Effector memory CD4-positive, alpha-beta T cell (primary cell): ENCODE measurements around the gene ABR.

ENCODE experiments used
- DNase-seq, 3 donors: peaks; one replicate each; pipeline ENCODE4 v3.0.0-alpha.2; 2020
- H3K27ac ChIP-seq: 2 replicates; pipeline ENCODE4 v1.7.0; 2013; ENCODE audit warnings: mild to moderate bottlenecking, low read length, moderate library complexity; ENCODE audit not compliant: insufficient read depth, poor library complexity, severe bottlenecking
- H3K27me3 ChIP-seq: replicated peaks from 2 replicates; pipeline ENCODE4 v1.7.0; 2013; ENCODE audit warnings: mild to moderate bottlenecking, low read length; ENCODE audit not compliant: insufficient read depth, control insufficient read depth, poor library complexity, severe bottlenecking
- H3K36me3 ChIP-seq: 2 replicates; pipeline ENCODE4 v1.7.0; 2013; ENCODE audit warnings: mild to moderate bottlenecking, low read length, moderate library complexity; ENCODE audit not compliant: control insufficient read depth, insufficient read depth
- H3K4me1 ChIP-seq: 2 replicates; pipeline ENCODE4 v1.7.0; 2013; ENCODE audit warnings: low read length, mild to moderate bottlenecking; ENCODE audit not compliant: control insufficient read depth, insufficient read depth, poor library complexity, severe bottlenecking
- H3K4me3 ChIP-seq: 2 replicates; pipeline ENCODE4 v1.7.0; 2013; ENCODE audit warnings: low read length, low read depth, mild to moderate bottlenecking; ENCODE audit not compliant: insufficient read depth, poor library complexity, severe bottlenecking
- H3K9me3 ChIP-seq: 2 replicates; pipeline ENCODE4 v1.7.0; 2013; ENCODE audit warnings: mild to moderate bottlenecking, low read length, moderate library complexity; ENCODE audit not compliant: control insufficient read depth

The ABR gene

GRCh38 chr17:1034652-1035210 is 145.1 kb downstream of the ABR start:
- H3K4me1 ChIP-seq, result no peaks in the 10 kb centered on the region
- DNase-seq, result no peak
- no peaks in the 10 kb centered on the region for H3K27me3 ChIP-seq
- H3K27ac ChIP-seq, result no peak overlapping the region
- peaks cover 13% of the 10 kb centered on the region for H3K36me3 ChIP-seq
- H3K4me3 ChIP-seq, result no peak overlapping the region
- H3K9me3 ChIP-seq, result no peaks in the 10 kb centered on the region

- peaks cover 13% of the 10 kb centered on the region for H3K36me3 ChIP-seq
- DNase-seq, result no peak
- no peaks in the 10 kb centered on the region for H3K4me1 ChIP-seq
- H3K27me3 ChIP-seq, result no peaks in the 10 kb centered on the region
- H3K4me3 ChIP-seq, result no peak overlapping the region
- no peak overlapping the region for H3K27ac ChIP-seq
- H3K9me3 ChIP-seq, result no peaks in the 10 kb centered on the region
Measured at GRCh38 chr17:1033503-1033902, 146.3 kb downstream of the ABR start.

- DNase-seq, result no peak
- Histone ChIP-seq H3K36me3 (peaks cover 6% of the 10 kb centered on the region), H3K27ac (no peak overlapping the region), H3K9me3 (no peaks in the 10 kb centered on the region), H3K27me3 (no peaks in the 10 kb centered on the region), H3K4me3 (no peak overlapping the region), H3K4me1 (no peaks in the 10 kb centered on the region)
Measured at GRCh38 chr17:1032391-1032790, 147.4 kb downstream of the ABR start.

GRCh38 chr17:1031711-1032110 is 148.1 kb downstream of the ABR start:
- no peaks in the 10 kb centered on the region for H3K27me3 ChIP-seq
- no peaks in the 10 kb centered on the region for H3K4me1 ChIP-seq
- H3K9me3 ChIP-seq, result no peaks in the 10 kb centered on the region
- no peak overlapping the region for H3K27ac ChIP-seq
- H3K4me3 ChIP-seq, result no peak overlapping the region
- H3K36me3 ChIP-seq, result peaks cover 9% of the 10 kb centered on the region
- DNase-seq, result no peak

GRCh38 chr17:1030684-1031532 is 148.9 kb downstream of the ABR start:
- no peak for DNase-seq
- H3K4me3 ChIP-seq, result no peak overlapping the region
- H3K4me1 ChIP-seq, result no peaks in the 10 kb centered on the region
- H3K27ac ChIP-seq, result no peak overlapping the region
- no peaks in the 10 kb centered on the region for H3K27me3 ChIP-seq
- peaks cover 15% of the 10 kb centered on the region for H3K36me3 ChIP-seq
- H3K9me3 ChIP-seq, result no peaks in the 10 kb centered on the region

- no peak for DNase-seq
- Histone ChIP-seq H3K36me3 (peaks cover 17% of the 10 kb centered on the region), H3K4me1 (no peaks in the 10 kb centered on the region), H3K27me3 (no peaks in the 10 kb centered on the region), H3K9me3 (no peaks in the 10 kb centered on the region), H3K27ac (no peak overlapping the region), H3K4me3 (no peak overlapping the region)
Measured at GRCh38 chr17:1029922-1030644, 149.7 kb downstream of the ABR start.

- no peaks in the 10 kb centered on the region for H3K27me3 ChIP-seq
- no peaks in the 10 kb centered on the region for H3K9me3 ChIP-seq
- peaks cover 15% of the 10 kb centered on the region for H3K36me3 ChIP-seq
- no peaks in the 10 kb centered on the region for H3K4me1 ChIP-seq
- DNase-seq, result no peak
- no peak overlapping the region for H3K4me3 ChIP-seq
- H3K27ac ChIP-seq, result no peak overlapping the region
Measured at GRCh38 chr17:1029196-1029921, 150.4 kb downstream of the ABR start.

GRCh38 chr17:1027044-1027443 is 152.7 kb downstream of the ABR start:
- H3K27me3 ChIP-seq, result no peaks in the 10 kb centered on the region
- H3K4me3 ChIP-seq, result no peak overlapping the region
- no peaks in the 10 kb centered on the region for H3K4me1 ChIP-seq
- H3K9me3 ChIP-seq, result no peaks in the 10 kb centered on the region
- H3K27ac ChIP-seq, result no peak overlapping the region
- DNase-seq, result no peak
- peaks cover 11% of the 10 kb centered on the region for H3K36me3 ChIP-seq

- Histone ChIP-seq H3K9me3 (no peaks in the 10 kb centered on the region), H3K4me3 (no peak overlapping the region), H3K4me1 (no peaks in the 10 kb centered on the region), H3K36me3 (peaks cover 11% of the 10 kb centered on the region), H3K27ac (no peak overlapping the region), H3K27me3 (no peaks in the 10 kb centered on the region)
- DNase-seq, result no peak
Measured at GRCh38 chr17:1026599-1026975, 153.2 kb downstream of the ABR start.
